H9 (cell line): ENCODE data around the gene GAK. TPM values are rescaled to one million over a fixed set of nuclear protein-coding genes. Genes with fewer than 3 reads are reported as not detected.

Experiments
- DNase-seq: peaks from one replicate; pipeline ENCODE4 v3.0.0-alpha.2; 2017
- H2AFZ ChIP-seq: one replicate; pipeline ENCODE4 v1.6.1; 2013; ENCODE audit warnings: mild to moderate bottlenecking, low read length, control low read depth, moderate library complexity
- H2AK5ac ChIP-seq: 2 replicates; pipeline ENCODE4 v1.6.1; 2013; ENCODE audit warnings: low read length, control low read depth, mixed read lengths; ENCODE audit not compliant: insufficient read length
- H2BK120ac ChIP-seq: one replicate; pipeline ENCODE4 v1.6.1; 2013; ENCODE audit warnings: low read depth, mild to moderate bottlenecking, low read length, control low read depth, inconsistent platforms; ENCODE audit not compliant: poor library complexity, severe bottlenecking
- H2BK12ac ChIP-seq: 2 replicates; pipeline ENCODE4 v1.6.1; 2013; ENCODE audit warnings: low read length, control low read depth, mixed read lengths, low read depth; ENCODE audit not compliant: insufficient read length
- H2BK15ac ChIP-seq: 2 replicates; pipeline ENCODE4 v1.6.1; 2013; ENCODE audit warnings: low read depth, low read length, control low read depth
- H2BK20ac ChIP-seq: one replicate; pipeline ENCODE4 v1.6.1; 2013; ENCODE audit warnings: low read depth, mild to moderate bottlenecking, low read length, control low read depth, inconsistent platforms; ENCODE audit not compliant: poor library complexity, severe bottlenecking
- H2BK5ac ChIP-seq: 2 replicates; pipeline ENCODE4 v1.6.1; 2013; ENCODE audit warnings: low read length, control low read depth, mixed read lengths; ENCODE audit not compliant: insufficient read length
- H3K14ac ChIP-seq: 2 replicates; pipeline ENCODE4 v1.6.1; 2013; ENCODE audit warnings: low read length, control low read depth; ENCODE audit not compliant: insufficient read depth
- H3K18ac ChIP-seq: 2 replicates; pipeline ENCODE4 v1.6.1; 2013; ENCODE audit warnings: low read depth, mild to moderate bottlenecking, mixed read lengths, low read length, control low read depth; ENCODE audit not compliant: insufficient read length
- H3K23ac ChIP-seq: 2 replicates; pipeline ENCODE4 v1.6.1; 2013; ENCODE audit warnings: low read length, control low read depth, mixed read lengths, low read depth; ENCODE audit not compliant: insufficient read length
- H3K23me2 ChIP-seq: 2 replicates; pipeline ENCODE4 v1.6.1; 2013; ENCODE audit warnings: low read depth, mild to moderate bottlenecking, mixed read lengths, low read length, control low read depth; ENCODE audit not compliant: insufficient read length, poor library complexity, severe bottlenecking
- H3K27ac ChIP-seq: 2 replicates; pipeline ENCODE4 v1.5.1; 2013; ENCODE audit warnings: low read length, control low read depth, mixed read lengths, low read depth; ENCODE audit not compliant: insufficient read length
- H3K27me3 ChIP-seq: 2 replicates; pipeline ENCODE4 v1.6.1; 2013; ENCODE audit warnings: low read length, control low read depth, inconsistent platforms; ENCODE audit not compliant: insufficient read depth
- H3K4ac ChIP-seq: 2 replicates; pipeline ENCODE4 v1.6.1; 2013; ENCODE audit warnings: low read depth, mild to moderate bottlenecking, control low read depth, inconsistent platforms, low read length, moderate library complexity
- H3K4me1 ChIP-seq: 2 replicates; pipeline ENCODE4 v1.6.1; 2013; ENCODE audit warnings: low read length, control low read depth, inconsistent platforms; ENCODE audit not compliant: insufficient read depth
- H3K4me2 ChIP-seq: 2 replicates; pipeline ENCODE4 v1.6.1; 2013; ENCODE audit warnings: low read length, control low read depth, mixed read lengths; ENCODE audit not compliant: insufficient read length, insufficient read depth
- H3K56ac ChIP-seq: 2 replicates; pipeline ENCODE4 v1.6.1; 2013; ENCODE audit warnings: low read depth, mild to moderate bottlenecking, mixed read lengths, low read length, control low read depth; ENCODE audit not compliant: insufficient read length
- H3K79me1 ChIP-seq: 2 replicates; pipeline ENCODE4 v1.6.1; 2013; ENCODE audit warnings: low read depth, mild to moderate bottlenecking, moderate library complexity, low read length, control low read depth, inconsistent platforms; ENCODE audit not compliant: insufficient read depth, poor library complexity, severe bottlenecking
- H3K79me2 ChIP-seq: 2 replicates; pipeline ENCODE4 v1.6.1; 2013; ENCODE audit warnings: low read length, control low read depth, inconsistent platforms; ENCODE audit not compliant: insufficient read depth
- H3K9ac ChIP-seq: 2 replicates; pipeline ENCODE4 v1.6.1; 2013; ENCODE audit warnings: low read length, control low read depth, mixed read lengths; ENCODE audit not compliant: insufficient read length; ENCODE audit errors: extremely low read depth
- H3K9me3 ChIP-seq: one replicate; pipeline ENCODE4 v1.6.1; 2013; ENCODE audit warnings: low read depth, low read length, inconsistent platforms; ENCODE audit not compliant: control insufficient read depth
- H3T11ph ChIP-seq: one replicate; pipeline ENCODE4 v1.6.1; 2013; ENCODE audit warnings: mild to moderate bottlenecking, low read length, control low read depth, inconsistent platforms
- H4K20me1 ChIP-seq: one replicate; pipeline ENCODE4 v1.6.1; 2013; ENCODE audit not compliant: control insufficient read depth, insufficient read length, insufficient read depth
- H4K5ac ChIP-seq: 2 replicates; pipeline ENCODE4 v1.6.1; 2013; ENCODE audit warnings: low read depth, mild to moderate bottlenecking, mixed read lengths, low read length, control low read depth; ENCODE audit not compliant: insufficient read length
- H4K8ac ChIP-seq: replicated peaks from 2 replicates; pipeline ENCODE4 v1.6.1; 2013; ENCODE audit warnings: low read length, control low read depth, mixed read lengths, low read depth; ENCODE audit not compliant: insufficient read length
- H4K91ac ChIP-seq: 2 replicates; pipeline ENCODE4 v1.6.1; 2013; ENCODE audit warnings: low read depth, mild to moderate bottlenecking, moderate library complexity, mixed read lengths, low read length, control low read depth; ENCODE audit not compliant: insufficient read length
- H3K27ac Mint-ChIP-seq, 3 experiments: 2 replicates in 2 of 3; 3 replicates in 1 of 3; pipeline ENCODE4 v1.8.0; 2020 to 2021; ENCODE audit warnings: mixed read lengths in 3 of 3, mild to moderate bottlenecking in 1 of 3, moderate library complexity in 1 of 3
- H3K27me3 Mint-ChIP-seq: 2 replicates; pipeline ENCODE4 v1.8.0; 2021; ENCODE audit warnings: low read depth, mild to moderate bottlenecking, moderate library complexity, mixed read lengths
- H3K36me3 Mint-ChIP-seq, 3 experiments: 2 replicates in 2 of 3; 3 replicates in 1 of 3; pipeline ENCODE4 v1.8.0; 2020 to 2021; ENCODE audit warnings: low read depth in 3 of 3, mixed read lengths in 3 of 3; ENCODE audit not compliant: insufficient read depth in 1 of 3
- H3K4me1 Mint-ChIP-seq, 2 experiments: 2 replicates each; pipeline ENCODE4 v1.8.0; 2020; ENCODE audit warnings: mixed read lengths in 2 of 2
- H3K4me3 Mint-ChIP-seq, 2 experiments: 2 replicates in 1 of 2; 3 replicates in 1 of 2; pipeline ENCODE4 v1.8.0; 2020 to 2021; ENCODE audit warnings: mild to moderate bottlenecking in 2 of 2, mixed read lengths in 2 of 2, moderate library complexity in 1 of 2
- H3K9me3 Mint-ChIP-seq, 2 experiments: 2 replicates in 1 of 2; 3 replicates in 1 of 2; pipeline ENCODE4 v1.8.0; 2020; ENCODE audit warnings: mild to moderate bottlenecking in 2 of 2, mixed read lengths in 2 of 2, moderate library complexity in 1 of 2
- CTCF ChIP-seq: fragments of 200-600 bp; sonication (generic); conservative IDR thresholded peaks from 3 replicates; pipeline ENCODE4 v1.8.0; 2021; ENCODE audit warnings: antibody characterized with exemption, mild to moderate bottlenecking
- WGBS: extraction: QIAGEN DNeasy Blood & Tissue Kit; methylation state at CpG from one replicate; pipeline ENCODE4 v1.1.7; 2013; ENCODE audit warnings: missing lambda C conversion rate, low lambda C conversion rate, mixed read lengths; ENCODE audit not compliant: insufficient read length; ENCODE audit errors: extremely low coverage; 5-methylcytosine and 5-hydroxymethylcytosine counted together
- total RNA-seq: library from RNA; stranded (reverse); gene quantifications from 2 replicates; pipeline ENCODE4 v1.2.1, GENCODE V29; 2021

The GAK gene
- total RNA-seq, 1 experiment from 2014 or later = 80.7 TPM

DNA sequence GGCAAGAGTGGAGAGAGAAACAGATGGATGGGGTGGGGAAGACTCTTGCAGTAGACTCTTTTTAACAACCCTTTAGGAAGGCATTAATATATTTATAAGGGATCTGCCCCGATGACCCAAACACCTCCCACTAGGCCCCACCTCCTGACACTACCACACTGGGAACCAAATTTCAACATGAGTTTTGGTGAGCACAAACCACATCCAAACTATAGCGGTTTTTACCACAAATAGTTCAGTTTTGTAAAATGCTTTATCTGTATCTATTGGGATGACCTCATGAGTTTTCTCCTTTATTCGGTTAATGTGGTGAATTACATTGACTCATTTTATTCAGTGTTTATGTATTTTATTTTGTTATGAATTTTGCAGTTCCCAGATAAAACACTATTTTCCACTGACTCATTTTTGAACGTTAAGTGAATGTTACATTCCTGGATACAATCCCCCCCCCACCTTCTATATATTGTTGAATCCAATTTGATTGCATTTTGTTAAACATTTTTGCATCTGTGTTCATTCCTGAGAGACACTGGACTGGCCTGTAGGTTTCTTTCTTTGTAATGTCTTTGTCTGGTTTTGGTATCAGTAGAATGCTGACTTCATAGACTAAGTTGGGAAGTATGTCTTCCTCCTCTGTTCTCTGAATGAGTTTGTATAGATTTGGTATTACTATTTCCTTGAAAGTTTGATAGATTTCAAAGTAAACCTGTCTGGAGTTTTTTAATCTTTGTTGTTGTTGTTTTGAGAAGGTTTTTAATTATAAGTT is 92.3 kb downstream of the GAK start:
- no peak overlapping the region for H3K4ac ChIP-seq
- H3K27ac Mint-ChIP-seq = no peak overlapping the region
- no peak for DNase-seq
- no peaks in the 10 kb centered on the region for H3K4me1 ChIP-seq
- no peak overlapping the region for H4K91ac ChIP-seq
- no peaks in the 10 kb centered on the region for H3K9me3 ChIP-seq
- H2AK5ac ChIP-seq = no peak overlapping the region
- peaks cover 2 to 8% (median 6%) of the 10 kb centered on the region in 3 experiments; a peak in 5 of 7 replicates for H3K36me3 Mint-ChIP-seq
- no peak overlapping the region for H3K23ac ChIP-seq
- H3K79me1 ChIP-seq = no peaks in the 10 kb centered on the region
- H2BK120ac ChIP-seq = no peak overlapping the region
- no peaks in the 10 kb centered on the region for H4K20me1 ChIP-seq
- H3K9me3 Mint-ChIP-seq = peaks cover 19 to 22% of the 10 kb centered on the region in 2 experiments; a peak in 4 of 5 replicates
- no peak overlapping the region for H3K27ac ChIP-seq
- no CpG with 5 or more reads among the region's 4 CpGs for WGBS
- H3K79me2 ChIP-seq = no peaks in the 10 kb centered on the region
- H2BK5ac ChIP-seq = no peak overlapping the region
- no peak for TF ChIP-seq CTCF
- no peak overlapping the region for H3K14ac ChIP-seq
- H4K5ac ChIP-seq = no peak overlapping the region
- H3K4me3 Mint-ChIP-seq = no peak overlapping the region
- no peak overlapping the region for H3K9ac ChIP-seq
- no peak overlapping the region for H3T11ph ChIP-seq
- H3K4me2 ChIP-seq = no peak overlapping the region
- no peak overlapping the region for H3K18ac ChIP-seq
- H3K56ac ChIP-seq = no peak overlapping the region
- no peaks in the 10 kb centered on the region for H3K23me2 ChIP-seq
- no peaks in the 10 kb centered on the region for H3K27me3 ChIP-seq
- H2BK15ac ChIP-seq = no peak overlapping the region
- peaks cover 14% of the 10 kb centered on the region for H3K27me3 Mint-ChIP-seq
- H2AFZ ChIP-seq = no peak overlapping the region
- H2BK12ac ChIP-seq = no peak overlapping the region
- H3K4me1 Mint-ChIP-seq = no peaks in the 10 kb centered on the region
- no peak overlapping the region for H4K8ac ChIP-seq
- no peak overlapping the region for H2BK20ac ChIP-seq
